Measurements from ENCODE around the gene EIF4G3. TPM values are rescaled to one million over a fixed set of nuclear protein-coding genes. Genes with fewer than 3 reads are reported as not detected.

The EIF4G3 gene
- total RNA-seq, 2 donors from 2014 or later, result 20.8 to 48.8 TPM

MicroRNAs encoded within 50 kb of the gene (microRNA counts, 767-probe panel; counts per million panel counts)
- 0 to 736 counts per million in 2 donors for microRNA hsa-miR-1256

Small RNAs within 50 kb of the gene (microRNA-seq; reads per million reads assigned to microRNA genes)
- 0 to 0.45 reads per million in 2 donors for gene MIR1256 (ENCODE audit: borderline number of aligned reads in 2 of 2, borderline replicate concordance in 2 of 2)

Small RNAs within 50 kb of the gene (small RNA-seq; reads per million reads assigned to genes)
- gene AL627311.1, result not detected
- gene MIR1256, result not detected
- gene RNU7-200P, result not detected

Other genes starting within 250 kb of the EIF4G3 start
- 10 to 100 TPM; 79.1 to 83.3 TPM for gene ECE1, start 113.6 kb upstream of the EIF4G3 start, total RNA-seq